Keratinocyte (primary cell): Measurements from ENCODE around the gene S100PBP.

ENCODE experiments used
- CTCF ChIP-seq, 3 experiments: IDR thresholded peaks in 1 of 3; conservative IDR thresholded peaks in 1 of 3; optimal IDR thresholded peaks in 1 of 3; 2 replicates in 2 of 3; 3 replicates in 1 of 3; pipeline versions ENCODE3 to v1.5.1; 2011; ENCODE audit warnings: low read length in 3 of 3, mild to moderate bottlenecking in 3 of 3, moderate library complexity in 2 of 3, control low read depth in 1 of 3, inconsistent platforms in 1 of 3; ENCODE audit not compliant: insufficient read depth in 2 of 3; ENCODE audit errors: extremely low read depth in 1 of 3
- EZH2 ChIP-seq: IDR thresholded peaks from one replicate; pipeline ENCODE4 v1.6.1; 2012; ENCODE audit warnings: inconsistent platforms, mild to moderate bottlenecking, low read length, moderate library complexity

GRCh38 chr1:32887623-32888022 is 70.2 kb downstream of the S100PBP start:
- TF ChIP-seq CTCF (optimal IDR thresholded peaks at IDR 0.05 in 1 of 3, IDR thresholded peaks at IDR 0.05 in 1 of 3, conservative IDR thresholded peaks at IDR 0.05 in 1 of 3; ENCODE audit: extremely low read depth in 1 of 3, insufficient read depth in 2 of 3, low read length in 3 of 3) (no peak), EZH2 (no peak)
